GM12878 (cell line): Measurements from ENCODE around the gene LIMS1. TPM values are rescaled to one million over a fixed set of nuclear protein-coding genes. Genes with fewer than 3 reads are reported as not detected.
"Not testable (repeated sequence)": the region's sequence is repeated elsewhere in the genome, so short reads cannot be mapped to it uniquely, and the experiment has no call there.

ENCODE experiments used
- ATAC-seq: fragments of 200-7000 bp; cut with Tn5 transposase; 3 replicates; pipeline ENCODE4 v1.9.1; 2020; ENCODE audit warnings: mild to moderate bottlenecking, moderate library complexity
- BruUV-seq: library from RNA; stranded (reverse); fragments of 400-500 nt; replicated peaks from 2 replicates; lab custom pipeline; 2021; lab: Mats Ljungman, UMichigan
- CTCF ChIA-PET: fragments of 300-600 bp; sonication (Branson Sonifier 250); formaldehyde crosslinking; extraction: SDS; loops from one replicate; lab custom pipeline; 2021; ENCODE audit warnings: inconsistent platforms; lab: Yijun Ruan, JAX
- POLR2A ChIA-PET: fragments of 350-600 bp; formaldehyde crosslinking; extraction: SDS; loops from one replicate; lab custom pipeline; 2021; ENCODE audit warnings: inconsistent platforms; lab: Charles Lee
- RAD21 ChIA-PET: fragments of 300-600 bp; sonication (Branson Sonifier 250); formaldehyde crosslinking; loops from one replicate; lab custom pipeline; 2023; ENCODE audit warnings: antibody characterized with exemption; ENCODE audit not compliant: unreplicated experiment; lab: Charles Lee
- SMC1A ChIA-PET: fragments of 300-600 bp; sonication (Branson Sonifier 250); formaldehyde crosslinking; loops from one replicate; lab custom pipeline; 2023; ENCODE audit not compliant: unreplicated experiment, uncharacterized antibody; lab: Charles Lee
- DNase-seq: peaks from one replicate; pipeline ENCODE4 v3.0.0-alpha.2; 2011; ENCODE audit warnings: low read depth, low spot score
- FAIRE-seq: peaks from 3 replicates; lab custom pipeline; 2011; peaks lifted over from hg19 to GRCh38; lab: Jason Lieb, UNC
- H2AFZ ChIP-seq: 2 replicates; pipeline ENCODE4 v1.6.0; 2011; ENCODE audit warnings: low read depth, low read length, control low read depth; ENCODE audit not compliant: control insufficient read depth
- H3K27ac ChIP-seq: 2 replicates; pipeline ENCODE4 v1.5.1; 2011; ENCODE audit warnings: control low read depth; ENCODE audit not compliant: control insufficient read depth, insufficient read depth
- H3K27me3 ChIP-seq, 2 experiments: replicated peaks in 1 of 2; 2 replicates each; pipeline versions ENCODE4 v1.6.0 to v1.6.1; 2011; ENCODE audit warnings: low read length in 1 of 2; ENCODE audit not compliant: control insufficient read depth in 2 of 2, insufficient read depth in 2 of 2
- H3K36me3 ChIP-seq, 2 experiments: 2 replicates each; pipeline ENCODE4 v1.5.1; 2011; ENCODE audit warnings: low read length in 1 of 2; ENCODE audit not compliant: control insufficient read depth in 2 of 2, insufficient read depth in 2 of 2
- H3K4me1 ChIP-seq: 2 replicates; pipeline ENCODE4 v1.6.1; 2011; ENCODE audit warnings: mild to moderate bottlenecking, low read length, moderate library complexity, mixed read lengths; ENCODE audit not compliant: control insufficient read depth, insufficient read depth
- H3K4me2 ChIP-seq: 2 replicates; pipeline ENCODE4 v1.6.0; 2011; ENCODE audit warnings: control low read depth; ENCODE audit not compliant: control insufficient read depth, insufficient read depth
- H3K4me3 ChIP-seq: fragments of 200-600 bp; sonication (generic); 2 replicates; pipeline ENCODE4 v1.5.1; 2016
- H3K79me2 ChIP-seq: 2 replicates; pipeline ENCODE4 v1.6.0; 2011; ENCODE audit warnings: low read length; ENCODE audit not compliant: control insufficient read depth, insufficient read depth
- H3K9ac ChIP-seq: 2 replicates; pipeline ENCODE4 v1.8.0; 2011; ENCODE audit warnings: low read length, control low read depth, mixed read lengths; ENCODE audit not compliant: control insufficient read depth, insufficient read depth
- H3K9me3 ChIP-seq: replicated peaks from 3 replicates; pipeline ENCODE4 v1.5.1; 2011; ENCODE audit warnings: mild to moderate bottlenecking, low read length; ENCODE audit not compliant: control insufficient read depth, insufficient read depth
- H4K20me1 ChIP-seq: 2 replicates; pipeline ENCODE4 v1.6.0; 2011; ENCODE audit not compliant: control insufficient read depth, insufficient read depth
- RAD21 ChIP-seq: IDR thresholded peaks from 2 replicates; pipeline ENCODE4 v1.6.1; 2011; ENCODE audit warnings: mild to moderate bottlenecking, low read depth, low read length, moderate library complexity; ENCODE audit not compliant: insufficient read depth
- WGBS: methylation state at CpG from one replicate; pipeline ENCODE4 v1.1.6; 2016; ENCODE audit warnings: low lambda C conversion rate; ENCODE audit not compliant: insufficient replicate concordance, insufficient coverage; ENCODE audit errors: missing lambda C conversion rate; 5-methylcytosine and 5-hydroxymethylcytosine counted together
- in situ Hi-C: fragments of 300-500 bp; cut with MboI; formaldehyde crosslinking; loops from 9 replicates; pipeline ENCODE4 v1.14.3; 2018; ENCODE audit warnings: mixed read lengths
- intact Hi-C: fragments of 100-400 bp; cut with micrococcal nuclease; formaldehyde crosslinking; loops from one replicate; pipeline ENCODE4 v1.14.2; 2022; ENCODE audit not compliant: unreplicated experiment
- polyA plus RNA-seq, 11 experiments: library from polyadenylated mRNA; depleted of rRNA in 4 of 11; unstranded in 6 of 11; stranded (reverse) in 5 of 11; fragments of >200 nt; fragmentation: Nextera tagmentation in 4 of 11; fragmentation: Illumina TruSeq in 1 of 11; extraction: Ambion mirVana in 4 of 11; extraction: Trizol in 1 of 11; gene quantifications; 1 replicate in 1 of 11; 2 replicates in 10 of 11; pipeline versions ENCODE4 v1.2.1 to v1.2.3, GENCODE V29; 2011 to 2016; ENCODE audit warnings: inconsistent platforms in 2 of 11, missing spikeins in 2 of 11, low read depth in 1 of 11
- total RNA-seq, 4 experiments: library from RNA; depleted of rRNA in 3 of 4; stranded (reverse); fragments of >200 nt in 3 of 4; fragmentation: Illumina TruSeq in 1 of 4; extraction: Trizol in 1 of 4; gene quantifications; 2 replicates each; pipeline versions ENCODE4 v1.2.1 to v1.2.3, GENCODE V29; 2013 to 2021
- TF ChIP-seq, protein P1 (sequence below), 3 experiments: IDR thresholded peaks in 2 of 3; conservative IDR thresholded peaks in 1 of 3; 2 replicates each; pipeline ENCODE4 v1.5.1; 2011; ENCODE audit warnings: low read depth in 3 of 3, low read length in 3 of 3, mild to moderate bottlenecking in 3 of 3, control low read depth in 2 of 3, moderate library complexity in 2 of 3, inconsistent platforms in 1 of 3, mixed read lengths in 1 of 3; ENCODE audit not compliant: control insufficient read depth in 2 of 3, insufficient read depth in 1 of 3; ENCODE audit errors: extremely low read depth in 1 of 3

The LIMS1 gene
- total and polyA plus RNA-seq, 10 of the 15 experiments (the other 5 are each of a cell fraction or from before 2014, with no cell fraction given): 15.7 to 98.1 (median 43.9) TPM

DNA sequence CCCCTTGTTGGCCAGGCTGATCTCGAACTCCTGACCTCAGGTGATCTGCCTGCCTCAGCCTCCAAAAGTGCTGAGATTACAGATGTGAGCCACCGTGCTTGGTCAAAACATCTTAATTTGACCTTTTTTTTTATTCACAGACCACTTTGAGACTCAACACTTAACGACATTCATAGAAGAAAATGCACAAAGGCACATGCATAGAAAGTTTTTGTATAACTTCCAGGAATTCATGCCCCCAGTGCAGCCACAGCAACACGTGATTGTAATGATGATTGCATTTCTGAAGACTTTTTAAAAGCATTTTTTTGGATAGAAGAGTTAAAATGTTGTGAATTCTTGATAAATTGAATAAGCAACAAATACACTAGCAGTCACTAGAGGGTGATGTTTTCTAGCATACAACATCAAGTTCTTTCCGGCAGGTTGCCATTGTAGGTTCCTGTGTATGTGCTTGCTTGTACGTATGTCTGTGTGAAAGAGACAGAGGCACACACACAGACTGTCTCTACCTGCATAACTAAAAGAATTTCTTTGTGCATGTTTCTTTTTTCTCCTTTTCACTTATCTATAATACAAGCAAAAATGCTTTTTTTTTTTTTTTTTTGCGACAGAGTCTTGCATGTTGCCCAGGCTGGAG, 63.0 kb downstream of the LIMS1 start:
- ChIA-PET CTCF (interaction anchor here (7.2 kb wide), 1 partner anchor 40 kb away, joined by 75 read pairs; no protein-coding TSS in a partner anchor), SMC1A (interaction anchor here (0.9 to 5.4 kb wide), 3 partner anchors 23 to 40 kb away, joined by 3 to 55 read pairs (median 8); no protein-coding TSS in a partner anchor), POLR2A (interaction anchor here (0.7 kb wide), 1 partner anchor 223 kb away, joined by 3 read pairs; no protein-coding TSS in a partner anchor), RAD21 (interaction anchor here (1.5 kb wide), 1 partner anchor 39 kb away, joined by 8 read pairs; no protein-coding TSS in a partner anchor)
- BruUV-seq, H2AFZ ChIP-seq, H4K20me1 ChIP-seq, ATAC-seq, H3K79me2 ChIP-seq, H3K36me3 ChIP-seq, H3K9me3 ChIP-seq, FAIRE-seq, H3K27ac ChIP-seq, H3K27me3 ChIP-seq, intact Hi-C loops, DNase-seq, H3K4me2 ChIP-seq, H3K4me3 ChIP-seq, H3K9ac ChIP-seq: not testable (repeated sequence)
- in situ Hi-C loops: loop anchor here (5.0 to 25.0 kb wide), 2 partner anchors 40 to 385 kb away; no protein-coding TSS in a partner anchor
- H3K4me1 ChIP-seq: peaks cover 22% of the 10 kb centered on the region
- 61% methylated on average over 6 of the region's 7 CpGs for WGBS
- TF ChIP-seq, protein P1, sequence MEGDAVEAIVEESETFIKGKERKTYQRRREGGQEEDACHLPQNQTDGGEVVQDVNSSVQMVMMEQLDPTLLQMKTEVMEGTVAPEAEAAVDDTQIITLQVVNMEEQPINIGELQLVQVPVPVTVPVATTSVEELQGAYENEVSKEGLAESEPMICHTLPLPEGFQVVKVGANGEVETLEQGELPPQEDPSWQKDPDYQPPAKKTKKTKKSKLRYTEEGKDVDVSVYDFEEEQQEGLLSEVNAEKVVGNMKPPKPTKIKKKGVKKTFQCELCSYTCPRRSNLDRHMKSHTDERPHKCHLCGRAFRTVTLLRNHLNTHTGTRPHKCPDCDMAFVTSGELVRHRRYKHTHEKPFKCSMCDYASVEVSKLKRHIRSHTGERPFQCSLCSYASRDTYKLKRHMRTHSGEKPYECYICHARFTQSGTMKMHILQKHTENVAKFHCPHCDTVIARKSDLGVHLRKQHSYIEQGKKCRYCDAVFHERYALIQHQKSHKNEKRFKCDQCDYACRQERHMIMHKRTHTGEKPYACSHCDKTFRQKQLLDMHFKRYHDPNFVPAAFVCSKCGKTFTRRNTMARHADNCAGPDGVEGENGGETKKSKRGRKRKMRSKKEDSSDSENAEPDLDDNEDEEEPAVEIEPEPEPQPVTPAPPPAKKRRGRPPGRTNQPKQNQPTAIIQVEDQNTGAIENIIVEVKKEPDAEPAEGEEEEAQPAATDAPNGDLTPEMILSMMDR (IDR thresholded peaks at IDR 0.05 in 2 of 3, conservative IDR thresholded peaks at IDR 0.05 in 1 of 3; ENCODE audit: control insufficient read depth in 2 of 3, extremely low read depth in 1 of 3, insufficient read depth in 1 of 3, low read depth in 3 of 3, low read length in 3 of 3): 0 out of 6 replicates have a peak, but pooled peaks of 1 of the 3 experiments have one; percentile 13
- TF ChIP-seq RAD21: 0 out of 2 replicates have a peak, but pooled peaks have one; percentile 7

GRCh38 chr2:108601199-108601598, 66.9 kb downstream of the LIMS1 start:
- H3K27me3 ChIP-seq, BruUV-seq, H3K4me2 ChIP-seq, in situ Hi-C loops, DNase-seq, H3K9ac ChIP-seq, RAD21 ChIA-PET, H2AFZ ChIP-seq, H3K79me2 ChIP-seq, intact Hi-C loops, H3K36me3 ChIP-seq, H3K27ac ChIP-seq, H3K9me3 ChIP-seq, FAIRE-seq, H3K4me1 ChIP-seq, ATAC-seq, H3K4me3 ChIP-seq, POLR2A ChIA-PET, H4K20me1 ChIP-seq: not testable (repeated sequence)
- 98% methylated on average over 10 of the region's 10 CpGs for WGBS
- ChIA-PET SMC1A (interaction anchor here (1.2 kb wide), 1 partner anchor 35 kb away, joined by 11 read pairs; no protein-coding TSS in a partner anchor), CTCF (interaction anchor here (1.1 kb wide), 1 partner anchor 36 kb away, joined by 4 read pairs; no protein-coding TSS in a partner anchor)
